Measurements from ENCODE around the gene ACAD10.
"Not testable (repeated sequence)": the region's sequence is repeated elsewhere in the genome, so short reads cannot be mapped to it uniquely, and the experiment has no call there.

Gene ACAD10

GRCh38 chr12:111685811-111686573, at the start of gene ACAD10, which contains the start of gene BRAP:
Gene ACAD10 (plus strand): TSS chr12:111686053. CDS start chr12:111692710, 6,657 bp downstream.
Gene BRAP (minus strand): TSS chr12:111685956. CDS start chr12:111685792, 164 bp downstream.
- peak; percentile 85 to 91 (median 85) for DNase-seq (ENCODE audit: low read depth in 3 of 3)

GRCh38 chr12:111636209-111636945, 49.5 kb upstream of the ACAD10 start:
- no peak for DNase-seq (ENCODE audit: low read depth in 3 of 3)

GRCh38 chr12:111638556-111638955, 47.3 kb upstream of the ACAD10 start:
- DNase-seq (ENCODE audit: low read depth in 3 of 3): no peak

GRCh38 chr12:111640506-111640905, 45.3 kb upstream of the ACAD10 start:
- no peak for DNase-seq (ENCODE audit: low read depth in 3 of 3)

GRCh38 chr12:111642681-111643426, 43.0 kb upstream of the ACAD10 start:
- DNase-seq (ENCODE audit: low read depth in 3 of 3): no peak

GRCh38 chr12:111643427-111643826, 42.4 kb upstream of the ACAD10 start:
- DNase-seq (ENCODE audit: low read depth in 3 of 3): no peak

GRCh38 chr12:111645433-111645832, 40.4 kb upstream of the ACAD10 start:
- DNase-seq (ENCODE audit: low read depth in 3 of 3): no peak

GRCh38 chr12:111650912-111651311, 34.9 kb upstream of the ACAD10 start:
- no peak for DNase-seq (ENCODE audit: low read depth in 3 of 3)

GRCh38 chr12:111652530-111652929, 33.3 kb upstream of the ACAD10 start:
- not testable (repeated sequence) for DNase-seq (ENCODE audit: low read depth in 3 of 3)

- DNase-seq (ENCODE audit: low read depth in 3 of 3): no peak
These were observed 32.3 kb upstream of the ACAD10 start for GRCh38 chr12:111653596-111653995.

GRCh38 chr12:111655356-111655755, 30.5 kb upstream of the ACAD10 start:
- no peak for DNase-seq (ENCODE audit: low read depth in 3 of 3)

GRCh38 chr12:111656016-111656415, 29.8 kb upstream of the ACAD10 start:
- no peak for DNase-seq (ENCODE audit: low read depth in 3 of 3)

GRCh38 chr12:111664499-111664898, 21.4 kb upstream of the ACAD10 start:
- no peak for DNase-seq (ENCODE audit: low read depth in 3 of 3)

- no peak for DNase-seq (ENCODE audit: low read depth in 3 of 3)
These were observed 20.6 kb upstream of the ACAD10 start for GRCh38 chr12:111664961-111665865.

GRCh38 chr12:111672822-111673381, 13.0 kb upstream of the ACAD10 start:
- DNase-seq (ENCODE audit: low read depth in 3 of 3): no peak

GRCh38 chr12:111673503-111673902, 12.3 kb upstream of the ACAD10 start:
- DNase-seq (ENCODE audit: low read depth in 3 of 3): no peak

- no peak for DNase-seq (ENCODE audit: low read depth in 3 of 3)
These were observed 8.7 kb upstream of the ACAD10 start for GRCh38 chr12:111677186-111677585.

GRCh38 chr12:111684485-111685198, 1.2 kb upstream of the ACAD10 start:
- not testable (repeated sequence) for DNase-seq (ENCODE audit: low read depth in 3 of 3)

GRCh38 chr12:111685322-111685810, 487 bp upstream of the ACAD10 start:
- DNase-seq (ENCODE audit: low read depth in 3 of 3): no peak

GRCh38 chr12:111686574-111687105, 787 bp downstream of the ACAD10 start:
- DNase-seq (ENCODE audit: low read depth in 3 of 3): no peak
